Measurements from ENCODE around the gene TNP1.

Gene TNP1

GRCh38 chr2:216842636-216843035, 17.2 kb downstream of the TNP1 start:
- no peak for DNase-seq (ENCODE audit: low read depth in 3 of 3, low spot score in 1 of 3)

GRCh38 chr2:216839688-216840087, 20.2 kb downstream of the TNP1 start:
- no peak for DNase-seq (ENCODE audit: low read depth in 3 of 3, low spot score in 1 of 3)

GRCh38 chr2:216838151-216838550, 21.7 kb downstream of the TNP1 start:
- DNase-seq (ENCODE audit: low read depth in 3 of 3, low spot score in 1 of 3) = no peak

GRCh38 chr2:216837740-216838139, 22.1 kb downstream of the TNP1 start:
- DNase-seq (ENCODE audit: low read depth in 3 of 3, low spot score in 1 of 3) = no peak

- DNase-seq (ENCODE audit: low read depth in 3 of 3, low spot score in 1 of 3) = no peak
These were observed 26.8 kb downstream of the TNP1 start for GRCh38 chr2:216833061-216833460.

GRCh38 chr2:216830346-216830745, 29.5 kb downstream of the TNP1 start:
- DNase-seq (ENCODE audit: low read depth in 3 of 3, low spot score in 1 of 3) = no peak

- DNase-seq (ENCODE audit: low read depth in 3 of 3, low spot score in 1 of 3) = no peak
These were observed 30.3 kb downstream of the TNP1 start for GRCh38 chr2:216829533-216829932.

GRCh38 chr2:216827073-216827720, 32.7 kb downstream of the TNP1 start:
- DNase-seq (ENCODE audit: low read depth in 3 of 3, low spot score in 1 of 3) = no peak

GRCh38 chr2:216822470-216822869, 37.4 kb downstream of the TNP1 start:
- no peak for DNase-seq (ENCODE audit: low read depth in 3 of 3, low spot score in 1 of 3)

GRCh38 chr2:216820709-216821108, 39.2 kb downstream of the TNP1 start:
- no peak for DNase-seq (ENCODE audit: low read depth in 3 of 3, low spot score in 1 of 3)

GRCh38 chr2:216819766-216820165, 40.1 kb downstream of the TNP1 start:
- DNase-seq (ENCODE audit: low read depth in 3 of 3, low spot score in 1 of 3) = no peak

- DNase-seq (ENCODE audit: low read depth in 3 of 3, low spot score in 1 of 3) = no peak
These were observed 40.8 kb downstream of the TNP1 start for GRCh38 chr2:216819055-216819454.

- no peak for DNase-seq (ENCODE audit: low read depth in 3 of 3, low spot score in 1 of 3)
These were observed 49.3 kb downstream of the TNP1 start for GRCh38 chr2:216810399-216811160.
